Left ventricle myocardium superior (tissue), 1 donor: ENCODE results near the gene WDR70. TPM values are rescaled to one million over a fixed set of nuclear protein-coding genes. Genes with fewer than 3 reads are reported as not detected.
A peak's percentile ranks its signal among the peaks of the same experiment; 100 is the strongest.
"Not testable (repeated sequence)": the region's sequence is repeated elsewhere in the genome, so short reads cannot be mapped to it uniquely, and the experiment has no call there.

Experiments used
- ATAC-seq: fragments of 200-7000 bp; cut with Tn5 transposase; one replicate; pipeline ENCODE4 v1.9.1; 2020; ENCODE audit warnings: mild to moderate bottlenecking, moderate library complexity
- DNase-seq: peaks from one replicate; pipeline ENCODE4 v3.0.0-alpha.2; 2020
- intact Hi-C: fragments of 100-400 bp; cut with micrococcal nuclease; formaldehyde crosslinking; loops from one replicate; pipeline ENCODE4 v1.11.0; 2022
- long read RNA-seq: library from polyadenylated mRNA; unstranded; transcript quantifications from one replicate; pipeline ENCODE4 v2.0.0, GENCODE V29; 2021
- total RNA-seq: library from RNA; stranded (reverse); fragmentation: NEBNext Ultra II Directional; extraction: Animal tissue kit (Norgen Biotek cat#: 25700); gene quantifications from one replicate; pipeline ENCODE4 v1.2.1, GENCODE V29; 2021
- donor health status: DM: no; HTN: yes; CAD: no; lungs with severe emphysema.

Gene WDR70
- total RNA-seq, result 21.5 TPM
- long read RNA-seq, transcript WDR70-201 (18 exons, 2,983 nt), result major isoform, 10 of 15 reads
- long read RNA-seq, partial matches to known transcripts, result 3 of 15 reads
- long read RNA-seq, other reads (novel, unspliced or antisense), result 2 of 15 reads

DNA sequence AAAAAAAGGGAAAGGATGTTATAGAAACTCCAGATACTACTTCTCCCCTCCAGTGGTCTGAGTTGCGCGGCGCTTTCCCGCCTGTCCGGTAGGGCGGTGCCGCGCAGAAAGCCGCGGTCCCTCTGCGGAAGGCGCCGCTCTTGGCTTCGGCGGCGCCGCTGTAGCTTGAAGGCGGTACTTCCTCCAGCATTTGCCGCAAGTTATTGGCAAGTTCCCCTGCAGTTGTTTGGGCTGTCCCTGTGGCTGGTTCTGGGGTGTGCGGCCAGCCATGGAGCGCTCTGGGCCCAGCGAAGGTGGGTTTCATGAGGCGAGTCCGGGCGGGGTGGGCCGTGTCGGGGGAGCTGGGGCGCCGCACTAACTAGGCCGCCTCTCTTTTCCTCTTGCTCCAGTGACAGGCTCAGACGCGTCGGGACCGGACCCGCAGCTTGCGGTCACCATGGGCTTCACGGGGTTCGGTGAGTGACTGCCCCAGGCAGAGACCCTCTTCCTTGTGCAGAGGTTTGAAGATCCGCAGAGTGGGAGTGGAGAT is at the start of gene WDR70:
Gene WDR70, plus strand, starts transcription at position 219 of the 529 bp plus-strand sequence. Its CDS starts 50 bp downstream, at position 269.
- peak; percentile 100 for ATAC-seq
- intact Hi-C loops, result not testable (repeated sequence)

GRCh38 chr5:37334754-37335153 is 44.4 kb upstream of the WDR70 start:
- DNase-seq, intact Hi-C loops, ATAC-seq: not testable (repeated sequence)

More for the DNA sequence above, at the start of gene WDR70:
- peak; percentile 92 for DNase-seq

DNA sequence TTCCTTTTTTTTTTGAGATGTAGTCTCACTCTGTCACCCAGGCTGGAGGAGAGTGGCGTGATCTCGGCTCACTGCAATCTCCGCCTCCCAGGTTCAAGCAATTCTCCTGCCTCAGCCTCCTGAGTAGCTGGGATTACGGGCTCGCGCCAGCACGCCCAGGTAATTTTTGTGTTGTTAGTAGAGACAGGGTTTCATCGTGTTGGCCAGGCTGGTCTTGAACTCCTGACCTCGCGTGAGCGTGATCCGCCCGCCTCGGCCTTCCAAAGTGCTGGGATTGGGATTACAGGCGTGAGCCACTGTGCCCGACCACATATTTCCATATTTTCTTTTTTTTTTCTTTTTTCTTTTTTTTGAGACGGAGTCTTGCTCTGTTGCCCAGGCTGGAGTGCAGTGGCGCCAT is 36.4 kb upstream of the WDR70 start:
- DNase-seq, ATAC-seq, intact Hi-C loops: not testable (repeated sequence)

DNA sequence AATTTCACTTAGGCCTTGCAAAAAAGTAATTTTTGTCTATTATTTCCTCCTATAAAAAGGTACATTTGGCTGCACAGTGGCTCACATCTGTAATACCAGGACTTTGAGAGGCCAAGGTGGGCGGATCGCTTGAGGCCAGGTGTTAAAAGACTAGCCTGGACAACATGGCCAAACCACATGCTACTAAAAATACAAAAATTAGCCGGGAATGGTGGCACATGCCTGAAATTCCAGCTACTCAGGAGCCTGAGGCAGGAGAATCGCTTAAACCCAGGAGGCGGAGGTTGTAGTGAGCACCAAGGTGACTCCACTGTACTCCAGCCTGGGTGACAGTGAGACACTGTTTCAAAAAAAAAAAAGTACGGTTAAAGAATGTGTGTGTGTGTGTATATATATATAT is 24.0 kb upstream of the WDR70 start:
- ATAC-seq (no peak), DNase-seq (no peak)
- intact Hi-C loops, result no loop called here

GRCh38 chr5:37370550-37370863 is 8.6 kb upstream of the WDR70 start:
- ATAC-seq (no peak), DNase-seq (no peak)

DNA sequence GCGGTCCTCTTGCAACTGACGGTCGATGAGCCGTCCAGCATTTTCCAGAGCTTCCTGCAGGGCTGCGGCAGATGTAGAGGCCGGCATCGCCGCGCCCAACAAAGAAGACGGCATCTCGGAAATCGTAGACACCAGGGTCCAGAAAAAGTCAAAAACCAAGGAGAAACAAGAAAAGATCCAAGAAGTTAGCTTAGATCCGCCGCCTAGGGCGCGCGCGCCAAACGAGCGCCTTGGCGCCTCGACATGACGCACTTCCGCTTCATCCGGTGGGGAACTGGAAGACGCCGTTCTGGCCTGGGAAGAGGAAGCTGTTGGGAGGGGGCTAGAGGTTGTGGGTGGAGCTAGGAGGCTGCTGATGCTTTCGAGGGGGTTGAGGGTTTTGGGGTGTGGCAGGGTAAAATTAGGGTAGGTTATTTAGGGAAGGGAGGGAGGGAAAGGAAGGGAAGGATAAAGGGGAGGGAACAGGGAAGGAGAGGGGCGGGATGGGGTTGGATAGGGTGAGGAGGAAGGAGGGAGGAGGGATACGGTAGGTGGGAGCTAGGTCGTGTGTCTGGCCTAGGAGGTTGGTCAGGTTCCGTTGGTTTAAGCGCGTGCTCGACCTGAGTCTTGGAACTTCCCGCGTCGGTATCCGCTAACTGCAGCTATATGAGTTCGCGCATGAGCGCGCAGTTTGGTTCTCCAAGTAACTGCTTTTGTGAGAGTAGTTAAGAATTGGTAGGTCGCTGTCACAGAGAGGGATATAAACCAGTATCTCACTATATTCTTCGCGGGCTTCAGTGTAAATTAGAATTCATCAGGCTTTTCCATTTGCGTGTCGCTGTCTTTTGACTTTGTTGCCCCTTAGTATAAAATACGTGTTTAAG is 8.0 kb upstream of the WDR70 start, which contains the start of gene NUP155:
Gene NUP155, minus strand, starts transcription at position 243 of the 863 bp plus-strand sequence. Its CDS starts 129 bp downstream, at position 114.
- intact Hi-C loops, result no loop called here
- DNase-seq (peak; percentile 93), ATAC-seq (peak; percentile 99)

More at GRCh38 chr5:37370550-37370863, 8.6 kb upstream of the WDR70 start:
- intact Hi-C loops, result no loop called here

DNA sequence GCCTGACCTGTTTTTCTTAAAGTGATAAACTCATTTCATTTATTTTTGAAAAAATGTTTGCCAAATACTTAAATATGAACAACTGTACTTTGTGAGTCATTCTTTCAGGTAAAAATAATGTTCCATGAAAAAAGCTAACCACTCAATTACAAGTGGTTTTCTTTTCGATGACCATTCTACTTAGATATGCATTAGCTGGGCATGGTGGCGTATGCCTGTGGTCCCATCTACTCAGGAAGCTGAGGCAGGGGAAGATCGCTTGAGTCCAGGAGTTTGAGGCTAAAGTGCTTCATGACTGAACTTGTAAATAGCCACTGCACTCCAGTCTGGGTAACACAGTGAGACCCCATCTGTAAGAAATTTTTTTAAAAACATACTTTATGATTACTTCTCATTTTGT is 4.0 kb upstream of the WDR70 start:
- DNase-seq, result no peak
- ATAC-seq, result no peak
- intact Hi-C loops, result no loop called here

- ATAC-seq, intact Hi-C loops, DNase-seq: not testable (repeated sequence)
Measured at GRCh38 chr5:37378066-37378465, 1.1 kb upstream of the WDR70 start.

DNA sequence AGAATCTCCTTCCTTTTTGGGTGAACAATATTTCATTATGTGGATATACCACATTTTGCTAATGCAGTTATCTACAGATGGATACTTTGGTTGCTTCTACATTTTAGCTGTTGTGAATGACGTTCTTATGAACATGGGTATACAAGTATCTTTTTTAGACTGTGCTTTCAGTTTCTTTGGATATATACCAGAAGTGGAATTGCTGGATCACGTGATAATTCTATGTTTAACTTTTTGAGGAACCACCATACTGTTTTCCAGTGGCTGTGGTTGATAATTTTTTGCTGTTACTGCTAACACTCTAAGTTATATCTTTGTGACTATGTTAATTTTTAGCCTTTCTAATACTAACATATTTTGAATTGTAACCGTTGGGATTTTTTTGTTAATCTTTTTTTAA is 12.5 kb downstream of the WDR70 start:
- intact Hi-C loops, result no loop called here
- ATAC-seq (no peak), DNase-seq (no peak)

DNA sequence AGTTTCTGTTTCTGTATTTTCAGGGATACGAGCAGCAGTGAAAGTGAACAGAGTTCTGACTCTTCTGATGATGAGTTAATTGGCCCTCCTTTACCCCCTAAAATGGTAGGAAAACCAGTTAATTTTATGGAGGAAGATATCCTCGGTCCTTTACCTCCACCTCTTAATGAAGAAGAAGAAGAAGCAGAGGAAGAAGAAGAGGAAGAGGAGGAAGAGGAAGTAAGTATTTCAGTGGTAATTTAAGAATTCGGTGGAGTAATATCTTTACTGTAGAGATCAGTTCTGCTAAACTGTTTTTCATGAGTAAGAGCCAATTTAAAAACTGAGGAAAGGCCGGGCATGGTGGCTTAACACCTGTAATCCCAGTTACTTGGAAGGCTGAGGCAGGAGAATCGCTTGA is 17.2 kb downstream of the WDR70 start:
- ATAC-seq (no peak), DNase-seq (no peak)
- intact Hi-C loops, result no loop called here

DNA sequence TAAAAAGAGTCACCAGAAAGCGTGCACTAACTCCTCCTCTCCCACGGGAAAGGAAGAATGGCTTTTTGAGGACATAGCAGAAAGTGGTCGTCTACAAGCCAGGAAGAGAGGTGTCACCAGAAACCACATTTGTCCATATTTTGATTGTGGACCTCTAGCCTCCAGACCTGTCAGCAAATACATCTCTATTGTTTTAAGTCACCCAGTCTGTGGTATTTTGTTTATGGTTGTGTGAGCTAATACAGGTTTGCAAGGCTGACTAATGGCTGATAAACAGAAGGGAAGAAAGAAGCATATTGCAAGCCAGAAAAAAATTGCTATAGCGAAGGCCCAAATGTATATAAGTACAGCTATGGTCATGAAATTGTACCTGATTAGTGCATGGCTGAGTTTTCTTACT is 21.4 kb downstream of the WDR70 start:
- ATAC-seq (no peak), DNase-seq (no peak)
- intact Hi-C loops, result no loop called here

DNA sequence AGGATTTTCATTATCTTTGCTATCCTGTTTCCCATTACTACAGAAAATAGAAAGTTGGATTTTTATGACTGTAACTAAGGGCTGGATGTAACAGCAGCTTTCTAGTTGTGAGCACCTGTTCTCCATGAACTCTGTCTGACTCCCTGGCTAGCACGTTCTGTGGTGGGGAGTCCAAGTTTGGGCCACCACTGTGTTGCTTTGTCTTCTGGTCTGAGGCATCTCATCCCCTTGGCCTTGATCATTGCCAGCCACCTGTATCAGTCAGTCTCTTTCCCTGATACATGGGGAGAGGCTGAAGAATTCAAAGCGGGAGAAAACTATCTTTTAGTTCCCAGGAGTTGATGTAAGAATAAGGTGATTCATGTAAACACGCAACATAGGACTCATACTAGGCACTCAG is 33.4 kb downstream of the WDR70 start:
- ATAC-seq (no peak), DNase-seq (no peak)
- intact Hi-C loops, result no loop called here

DNA sequence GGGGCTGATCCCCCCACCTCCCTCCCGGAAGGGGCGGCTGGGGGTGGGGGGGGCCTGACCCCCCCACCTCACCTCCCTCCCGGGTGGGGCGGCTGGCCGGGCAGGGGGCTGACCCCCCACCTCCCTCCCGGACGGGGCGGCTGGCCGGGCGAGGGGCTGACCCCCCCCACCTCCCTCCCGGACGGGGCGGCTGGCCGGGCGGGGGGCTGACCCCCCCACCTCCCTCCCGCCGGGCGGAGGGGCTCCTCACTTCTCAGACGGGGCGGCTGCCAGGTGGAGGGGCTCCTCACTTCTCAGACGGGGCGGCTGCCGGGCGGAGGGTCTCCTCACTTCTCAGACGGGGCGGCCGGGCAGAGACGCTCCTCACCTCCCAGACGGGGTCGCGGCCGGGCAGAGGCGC is 36.3 kb downstream of the WDR70 start:
- ATAC-seq, intact Hi-C loops: not testable (repeated sequence)

DNA sequence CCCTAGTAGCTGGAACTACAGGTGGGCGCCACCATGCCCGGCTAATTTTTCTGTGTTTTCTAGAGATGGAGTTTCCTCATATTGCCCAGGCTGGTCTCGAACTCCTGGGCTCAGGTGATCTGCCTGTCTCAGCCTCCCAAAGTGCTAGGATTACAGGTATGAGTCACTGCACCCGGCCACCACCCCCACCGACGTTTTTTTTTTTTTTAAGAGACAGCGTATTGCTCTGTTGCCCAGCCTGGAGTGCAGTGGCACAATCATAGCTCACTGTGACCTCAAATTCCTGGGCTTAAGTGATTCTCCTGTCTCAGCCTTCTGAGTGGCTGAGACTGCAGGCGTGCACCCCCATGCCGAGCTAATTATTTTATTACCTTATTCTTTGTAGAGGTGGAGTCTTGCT is 38.2 kb downstream of the WDR70 start:
- ATAC-seq (no peak), DNase-seq (no peak)
- intact Hi-C loops, result no loop called here

More for the DNA sequence above, 36.3 kb downstream of the WDR70 start:
- DNase-seq, result not testable (repeated sequence)

DNA sequence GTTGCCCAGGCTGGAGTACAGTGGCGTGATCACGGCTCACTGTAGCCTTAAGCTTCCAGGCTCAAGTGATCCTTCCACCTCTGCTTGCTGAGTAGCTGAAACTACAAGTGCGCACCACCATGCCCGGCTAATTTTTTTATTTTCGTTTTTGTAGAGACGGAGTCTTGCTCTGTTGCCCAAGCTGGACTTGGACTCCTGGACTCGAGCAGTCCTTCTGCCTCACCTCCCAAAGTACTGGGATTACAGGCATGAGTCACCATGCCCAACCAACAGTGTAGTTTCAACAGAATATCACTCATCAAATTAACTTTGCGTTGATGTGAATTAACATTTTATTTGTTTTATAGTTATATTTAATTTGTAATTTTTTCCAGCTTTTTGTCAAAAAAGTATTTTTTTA is 45.3 kb downstream of the WDR70 start:
- ATAC-seq (no peak), DNase-seq (no peak)
- intact Hi-C loops, result no loop called here

DNA sequence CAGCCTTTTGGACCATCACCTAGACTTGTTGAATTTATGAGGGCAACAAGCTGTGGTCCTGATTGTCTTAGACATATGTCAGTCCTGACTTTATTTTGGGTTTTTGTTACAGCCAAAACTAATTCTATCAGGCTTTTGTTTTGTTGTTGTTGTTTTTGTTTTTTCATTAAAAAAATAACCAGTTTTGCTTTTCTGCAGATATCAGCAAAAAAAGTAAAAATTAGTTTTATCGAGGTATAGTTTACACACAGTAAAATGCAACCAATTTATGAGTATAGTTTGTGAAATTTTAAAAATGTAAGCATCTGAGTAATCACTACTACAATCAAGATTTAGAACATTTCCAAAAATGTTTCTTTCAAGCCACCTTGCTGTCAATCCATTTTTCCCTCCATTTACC is 48.9 kb downstream of the WDR70 start:
- DNase-seq (no peak), ATAC-seq (no peak)
- intact Hi-C loops, result no loop called here

DNA sequence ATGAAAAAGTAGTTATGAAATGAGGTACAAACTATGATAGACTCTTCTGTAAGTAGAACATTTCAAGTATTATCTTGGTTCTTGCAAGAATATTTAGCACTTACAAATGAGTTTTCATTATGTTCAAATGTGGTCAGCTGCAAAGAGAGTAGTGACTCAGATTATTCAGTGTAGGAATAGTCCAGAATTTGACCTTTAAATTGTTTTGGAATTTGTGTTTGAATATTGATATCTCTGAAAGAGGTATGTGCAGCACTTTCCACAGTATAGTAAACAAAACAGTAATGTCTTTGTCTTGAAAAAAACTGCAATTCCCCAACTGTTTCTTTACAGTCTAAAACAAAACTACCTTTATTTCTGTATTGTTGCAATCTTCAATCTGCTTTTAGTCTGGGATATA is 56.1 kb downstream of the WDR70 start:
- DNase-seq (no peak), ATAC-seq (no peak)
- intact Hi-C loops, result no loop called here

DNA sequence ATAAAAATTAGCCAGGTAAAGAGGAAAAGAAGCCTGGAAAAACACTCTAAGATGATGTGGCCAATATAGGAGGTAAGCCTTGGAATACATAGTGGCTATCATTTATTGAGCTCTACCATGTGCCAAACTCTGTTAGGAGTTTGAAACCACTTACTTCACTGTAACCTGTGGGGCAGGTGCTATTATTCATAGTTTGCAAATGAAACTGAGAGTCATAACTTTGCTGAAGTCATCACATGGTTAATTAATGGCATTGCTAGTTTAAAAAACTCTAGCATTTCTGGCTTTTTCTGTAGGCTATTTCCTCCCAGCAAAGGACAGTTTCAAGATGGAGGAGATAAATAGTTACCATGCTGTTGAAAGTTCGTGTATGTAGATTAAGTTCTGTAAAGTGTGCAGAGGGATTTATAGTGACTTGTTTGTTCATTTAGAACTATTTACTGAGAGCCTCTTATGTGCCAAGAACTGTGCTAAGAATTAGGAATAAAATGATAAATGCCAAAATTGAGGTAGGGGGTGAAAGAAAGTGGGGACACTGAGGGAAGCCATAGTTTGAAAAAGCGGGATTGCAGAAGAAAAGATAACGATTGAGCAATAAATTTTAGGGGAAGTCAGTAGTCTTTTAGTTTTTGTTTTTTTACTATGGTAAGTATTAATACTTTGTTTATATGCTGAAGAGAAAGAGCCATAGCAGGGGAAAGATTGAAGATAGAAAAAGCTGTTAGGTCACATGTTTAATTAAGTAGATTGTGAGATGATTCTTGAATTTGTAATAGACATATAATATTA is 57.2 kb downstream of the WDR70 start:
- ATAC-seq (no peak), DNase-seq (no peak)
- intact Hi-C loops, result no loop called here

GRCh38 chr5:37437711-37438110 is 58.6 kb downstream of the WDR70 start:
- no peak for ATAC-seq
- intact Hi-C loops, result no loop called here
- DNase-seq, result no peak

DNA sequence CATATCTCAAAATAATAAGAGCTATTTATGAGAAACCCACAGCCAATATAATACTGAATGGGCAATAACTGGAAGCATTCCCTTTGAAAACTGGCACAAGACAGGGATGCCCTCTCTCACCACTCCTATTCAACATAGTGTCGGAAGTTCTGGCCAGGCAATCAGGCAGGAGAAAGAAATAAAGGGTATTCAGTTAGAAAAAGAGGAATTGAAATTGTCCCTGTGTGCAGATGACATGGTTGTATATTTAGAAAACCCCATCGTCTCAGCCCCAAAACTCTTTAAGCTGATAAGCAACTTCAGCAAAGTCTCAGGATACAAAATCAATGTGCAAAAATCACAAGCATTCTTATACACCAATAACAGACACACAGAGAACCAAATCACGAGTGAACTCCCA is 66.7 kb downstream of the WDR70 start:
- ATAC-seq, DNase-seq, intact Hi-C loops: not testable (repeated sequence)
